ENCODE results near the gene TYMP.

DNA sequence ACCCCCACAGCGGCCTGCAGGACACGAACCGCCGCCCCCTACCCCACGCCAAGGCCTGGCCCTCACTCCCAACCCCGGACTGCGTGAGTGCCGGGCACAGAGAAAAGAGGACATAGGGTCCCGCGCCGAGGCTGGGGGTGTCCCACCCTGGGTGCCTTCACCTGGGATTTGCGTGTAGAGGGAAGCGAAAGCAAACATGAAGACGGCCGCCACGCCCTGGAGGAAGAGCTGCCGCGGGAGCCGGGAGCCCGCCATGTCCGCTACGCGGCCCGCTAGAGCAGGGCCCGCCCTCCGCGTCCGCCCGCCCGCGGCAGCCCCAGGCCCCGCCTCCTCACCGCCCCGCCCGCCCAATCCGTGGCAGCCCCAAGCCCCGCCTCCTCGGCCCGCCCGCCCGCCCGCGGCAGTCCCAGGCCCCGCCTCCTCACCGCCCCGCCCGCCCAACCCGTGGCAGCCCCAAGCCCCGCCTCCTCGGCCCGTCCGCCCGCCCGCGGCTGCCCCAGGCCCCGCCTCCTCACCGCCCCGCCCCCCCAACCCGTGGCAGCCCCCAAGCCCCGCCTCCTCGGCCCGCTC is 22.3 kb downstream of the TYMP start, which contains the start of gene LMF2:
- TF ChIP-seq, protein P1, sequence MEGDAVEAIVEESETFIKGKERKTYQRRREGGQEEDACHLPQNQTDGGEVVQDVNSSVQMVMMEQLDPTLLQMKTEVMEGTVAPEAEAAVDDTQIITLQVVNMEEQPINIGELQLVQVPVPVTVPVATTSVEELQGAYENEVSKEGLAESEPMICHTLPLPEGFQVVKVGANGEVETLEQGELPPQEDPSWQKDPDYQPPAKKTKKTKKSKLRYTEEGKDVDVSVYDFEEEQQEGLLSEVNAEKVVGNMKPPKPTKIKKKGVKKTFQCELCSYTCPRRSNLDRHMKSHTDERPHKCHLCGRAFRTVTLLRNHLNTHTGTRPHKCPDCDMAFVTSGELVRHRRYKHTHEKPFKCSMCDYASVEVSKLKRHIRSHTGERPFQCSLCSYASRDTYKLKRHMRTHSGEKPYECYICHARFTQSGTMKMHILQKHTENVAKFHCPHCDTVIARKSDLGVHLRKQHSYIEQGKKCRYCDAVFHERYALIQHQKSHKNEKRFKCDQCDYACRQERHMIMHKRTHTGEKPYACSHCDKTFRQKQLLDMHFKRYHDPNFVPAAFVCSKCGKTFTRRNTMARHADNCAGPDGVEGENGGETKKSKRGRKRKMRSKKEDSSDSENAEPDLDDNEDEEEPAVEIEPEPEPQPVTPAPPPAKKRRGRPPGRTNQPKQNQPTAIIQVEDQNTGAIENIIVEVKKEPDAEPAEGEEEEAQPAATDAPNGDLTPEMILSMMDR (IDR thresholded peaks at IDR 0.05), result no peak
- TF ChIP-seq NR3C1 (CRISPR knock-in tag; conservative IDR thresholded peaks at IDR 0.05; ENCODE audit: low read depth) (no peak), ESRRA (CRISPR knock-in tag; IDR thresholded peaks at IDR 0.05; ENCODE audit: borderline replicate concordance) (no peak), ETV6 (CRISPR knock-in tag; IDR thresholded peaks at IDR 0.05) (no peak), IRF2 (CRISPR knock-in tag; IDR thresholded peaks at IDR 0.05; ENCODE audit: borderline replicate concordance, low read depth) (no peak)
- TF ChIP-seq, protein P2, sequence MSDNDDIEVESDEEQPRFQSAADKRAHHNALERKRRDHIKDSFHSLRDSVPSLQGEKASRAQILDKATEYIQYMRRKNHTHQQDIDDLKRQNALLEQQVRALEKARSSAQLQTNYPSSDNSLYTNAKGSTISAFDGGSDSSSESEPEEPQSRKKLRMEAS (CRISPR knock-in tag; IDR thresholded peaks at IDR 0.05), result 0 out of 2 replicates have a peak, but pooled peaks have one; percentile 19
- TF ChIP-seq, protein P3, sequence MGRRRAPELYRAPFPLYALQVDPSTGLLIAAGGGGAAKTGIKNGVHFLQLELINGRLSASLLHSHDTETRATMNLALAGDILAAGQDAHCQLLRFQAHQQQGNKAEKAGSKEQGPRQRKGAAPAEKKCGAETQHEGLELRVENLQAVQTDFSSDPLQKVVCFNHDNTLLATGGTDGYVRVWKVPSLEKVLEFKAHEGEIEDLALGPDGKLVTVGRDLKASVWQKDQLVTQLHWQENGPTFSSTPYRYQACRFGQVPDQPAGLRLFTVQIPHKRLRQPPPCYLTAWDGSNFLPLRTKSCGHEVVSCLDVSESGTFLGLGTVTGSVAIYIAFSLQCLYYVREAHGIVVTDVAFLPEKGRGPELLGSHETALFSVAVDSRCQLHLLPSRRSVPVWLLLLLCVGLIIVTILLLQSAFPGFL (CRISPR knock-in tag; IDR thresholded peaks at IDR 0.05; ENCODE audit: borderline replicate concordance), result no peak

Measured in WTC11 (cell line).